Mammary epithelial cell (primary cell): ENCODE results near the gene STX17.

Experiments
- CTCF ChIP-seq, 2 donors: IDR thresholded peaks in 1 of 2; conservative IDR thresholded peaks in 1 of 2; 2 replicates each; pipeline ENCODE4 v1.5.1; 2011 to 2012; ENCODE audit warnings: inconsistent platforms in 2 of 2, low read length in 2 of 2, mild to moderate bottlenecking in 2 of 2, control low read depth in 1 of 2, low read depth in 1 of 2; ENCODE audit not compliant: insufficient read depth in 1 of 2; ENCODE audit errors: extremely low read depth in 1 of 2
- EZH2 ChIP-seq: IDR thresholded peaks from 2 replicates; pipeline ENCODE4 v1.6.1; 2012; ENCODE audit warnings: low read length, inconsistent platforms, borderline replicate concordance

GRCh38 chr9:99925541-99925940 lies 19.1 kb downstream of the STX17 start:
- TF ChIP-seq CTCF (conservative IDR thresholded peaks at IDR 0.05 in 1 of 2, IDR thresholded peaks at IDR 0.05 in 1 of 2; ENCODE audit: extremely low read depth in 1 of 2, insufficient read depth in 1 of 2, low read depth in 1 of 2, low read length in 2 of 2) = no peak
- TF ChIP-seq EZH2 = no peak
